Hepatocyte (in vitro differentiated cells): ENCODE data around the gene ASPSCR1. TPM values are rescaled to one million over a fixed set of nuclear protein-coding genes. Genes with fewer than 3 reads are reported as not detected.

Source experiments
- DNase-seq: peaks from one replicate; pipeline ENCODE4 v3.0.0-alpha.2; 2016; ENCODE audit warnings: low spot score
- H2AFZ ChIP-seq: fragments of 200-600 bp; sonication (generic); 2 replicates; pipeline ENCODE4 v1.6.0; 2016; ENCODE audit warnings: antibody characterized with exemption, mild to moderate bottlenecking
- H3K27ac ChIP-seq: fragments of 200-600 bp; sonication (generic); 2 replicates; pipeline ENCODE4 v1.5.1; 2016; ENCODE audit warnings: mild to moderate bottlenecking
- H3K27me3 ChIP-seq: fragments of 200-600 bp; sonication (generic); 2 replicates; pipeline ENCODE4 v1.6.1; 2016
- H3K36me3 ChIP-seq: fragments of 200-600 bp; sonication (generic); replicated peaks from 2 replicates; pipeline ENCODE4 v1.5.1; 2016; ENCODE audit warnings: low read depth; ENCODE audit not compliant: insufficient read depth
- H3K4me1 ChIP-seq: fragments of 200-600 bp; sonication (generic); 2 replicates; pipeline ENCODE4 v1.5.1; 2016; ENCODE audit warnings: mild to moderate bottlenecking, moderate library complexity; ENCODE audit not compliant: insufficient read depth
- H3K4me2 ChIP-seq: fragments of 200-600 bp; sonication (generic); 2 replicates; pipeline ENCODE4 v1.6.0; 2016
- H3K4me3 ChIP-seq: fragments of 200-600 bp; sonication (generic); 2 replicates; pipeline ENCODE4 v1.5.1; 2016; ENCODE audit warnings: mild to moderate bottlenecking
- H3K79me2 ChIP-seq: fragments of 200-600 bp; sonication (generic); 2 replicates; pipeline ENCODE4 v1.6.0; 2017; ENCODE audit warnings: mild to moderate bottlenecking
- H3K9me2 ChIP-seq: fragments of 200-600 bp; sonication (generic); replicated peaks from 2 replicates; pipeline ENCODE4 v1.6.0; 2017; ENCODE audit warnings: mild to moderate bottlenecking; ENCODE audit not compliant: insufficient read depth
- H3K9me3 ChIP-seq: fragments of 200-600 bp; sonication (generic); 2 replicates; pipeline ENCODE4 v1.5.1; 2016; ENCODE audit warnings: low read depth, mild to moderate bottlenecking
- H4K20me1 ChIP-seq: fragments of 200-600 bp; sonication (generic); 2 replicates; pipeline ENCODE4 v1.6.0; 2016; ENCODE audit warnings: mild to moderate bottlenecking; ENCODE audit not compliant: insufficient read depth, poor library complexity, severe bottlenecking
- EZH2 ChIP-seq: fragments of 200-600 bp; sonication (generic); IDR thresholded peaks from 2 replicates; pipeline ENCODE4 v1.6.1; 2016; ENCODE audit warnings: antibody characterized with exemption, mild to moderate bottlenecking, borderline replicate concordance
- EZH2phosphoT487 ChIP-seq: fragments of 200-600 bp; sonication (generic); IDR thresholded peaks from one replicate; pipeline ENCODE4 v1.6.1; 2018; ENCODE audit warnings: antibody characterized with exemption, mild to moderate bottlenecking, low read depth, moderate library complexity; ENCODE audit not compliant: unreplicated experiment, severe bottlenecking
- WGBS: methylation state at CpG from one replicate; pipeline ENCODE4 v1.1.6; 2016; ENCODE audit warnings: low lambda C conversion rate; ENCODE audit errors: missing lambda C conversion rate; 5-methylcytosine and 5-hydroxymethylcytosine counted together
- polyA plus RNA-seq: library from polyadenylated mRNA; unstranded; fragments of >200 nt; fragmentation: Nextera tagmentation; extraction: Ambion mirVana; gene quantifications from 2 replicates; pipeline ENCODE4 v1.2.1, GENCODE V29; 2016
- total RNA-seq: library from RNA; depleted of rRNA; stranded (reverse); fragments of >200 nt; gene quantifications from 2 replicates; pipeline ENCODE4 v1.2.3, GENCODE V29; 2014
- TF ChIP-seq, protein P1 (sequence below): fragments of 200-600 bp; sonication (generic); IDR thresholded peaks from 2 replicates; pipeline ENCODE4 v1.5.1; 2016; ENCODE audit warnings: antibody characterized with exemption, mild to moderate bottlenecking; ENCODE audit not compliant: poor library complexity

The ASPSCR1 gene
- total and polyA plus RNA-seq, 2 experiments from 2014 or later, result 28.4 to 45.9 TPM

GRCh38 chr17:82019690-82020571 is 42.5 kb downstream of the ASPSCR1 start:
- Histone ChIP-seq H4K20me1 (no peaks in the 10 kb centered on the region), H3K36me3 (no peaks in the 10 kb centered on the region), H3K4me3 (no peak overlapping the region), H2AFZ (no peak overlapping the region), H3K4me2 (no peak overlapping the region), H3K27me3 (no peaks in the 10 kb centered on the region), H3K9me3 (no peaks in the 10 kb centered on the region), H3K27ac (no peak overlapping the region), H3K79me2 (peaks cover 11% of the 10 kb centered on the region), H3K9me2 (no peaks in the 10 kb centered on the region), H3K4me1 (peaks cover 19% of the 10 kb centered on the region)
- DNase-seq, result peak; percentile 79
- WGBS, result 76% methylated on average over 26 of the region's 34 CpGs
- TF ChIP-seq EZH2phosphoT487, result no peak
- TF ChIP-seq, protein P1, sequence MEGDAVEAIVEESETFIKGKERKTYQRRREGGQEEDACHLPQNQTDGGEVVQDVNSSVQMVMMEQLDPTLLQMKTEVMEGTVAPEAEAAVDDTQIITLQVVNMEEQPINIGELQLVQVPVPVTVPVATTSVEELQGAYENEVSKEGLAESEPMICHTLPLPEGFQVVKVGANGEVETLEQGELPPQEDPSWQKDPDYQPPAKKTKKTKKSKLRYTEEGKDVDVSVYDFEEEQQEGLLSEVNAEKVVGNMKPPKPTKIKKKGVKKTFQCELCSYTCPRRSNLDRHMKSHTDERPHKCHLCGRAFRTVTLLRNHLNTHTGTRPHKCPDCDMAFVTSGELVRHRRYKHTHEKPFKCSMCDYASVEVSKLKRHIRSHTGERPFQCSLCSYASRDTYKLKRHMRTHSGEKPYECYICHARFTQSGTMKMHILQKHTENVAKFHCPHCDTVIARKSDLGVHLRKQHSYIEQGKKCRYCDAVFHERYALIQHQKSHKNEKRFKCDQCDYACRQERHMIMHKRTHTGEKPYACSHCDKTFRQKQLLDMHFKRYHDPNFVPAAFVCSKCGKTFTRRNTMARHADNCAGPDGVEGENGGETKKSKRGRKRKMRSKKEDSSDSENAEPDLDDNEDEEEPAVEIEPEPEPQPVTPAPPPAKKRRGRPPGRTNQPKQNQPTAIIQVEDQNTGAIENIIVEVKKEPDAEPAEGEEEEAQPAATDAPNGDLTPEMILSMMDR, result peak; percentile 61

DNA sequence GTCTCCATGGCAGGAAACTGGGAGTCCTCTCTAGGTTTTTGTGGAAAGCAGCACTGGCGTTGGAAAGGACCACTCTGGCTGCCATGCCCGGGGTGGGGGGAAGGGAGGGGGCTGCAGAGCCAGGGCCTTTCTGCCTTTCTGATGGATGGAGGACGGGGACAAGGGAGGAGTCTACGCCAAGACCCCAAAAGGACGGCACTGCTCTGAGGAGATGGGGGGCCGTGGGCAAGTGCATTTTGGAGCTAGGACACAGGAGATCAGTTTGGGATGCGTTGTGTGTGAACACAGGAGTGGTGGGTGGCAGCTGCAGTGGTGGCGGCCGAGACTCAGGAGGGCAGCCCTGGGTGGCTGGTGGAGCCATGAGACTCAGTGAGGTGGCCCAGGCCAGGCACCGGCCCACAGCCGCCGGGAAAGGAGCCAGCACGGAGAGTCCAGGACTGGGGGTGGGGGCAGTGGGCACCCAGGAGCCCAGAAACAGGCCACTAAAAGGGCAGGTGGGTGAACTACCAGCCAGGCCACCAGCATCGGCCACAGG is 43.2 kb downstream of the ASPSCR1 start:
- no peak overlapping the region for H3K4me3 ChIP-seq
- no peaks in the 10 kb centered on the region for H4K20me1 ChIP-seq
- H3K9me3 ChIP-seq, result no peaks in the 10 kb centered on the region
- H3K9me2 ChIP-seq, result no peaks in the 10 kb centered on the region
- no peak overlapping the region for H3K27ac ChIP-seq
- H3K4me1 ChIP-seq, result peaks cover 19% of the 10 kb centered on the region
- TF ChIP-seq EZH2 (no peak), EZH2phosphoT487 (no peak)
- TF ChIP-seq, protein P1, result no peak
- no peak for DNase-seq
- H3K27me3 ChIP-seq, result no peaks in the 10 kb centered on the region
- no peaks in the 10 kb centered on the region for H3K36me3 ChIP-seq
- no peak overlapping the region for H3K4me2 ChIP-seq
- H2AFZ ChIP-seq, result no peak overlapping the region
- peaks cover 11% of the 10 kb centered on the region for H3K79me2 ChIP-seq
- 93% methylated on average over 13 of the region's 14 CpGs for WGBS

- no peaks in the 10 kb centered on the region for H3K9me3 ChIP-seq
- peaks cover 11% of the 10 kb centered on the region for H3K79me2 ChIP-seq
- peak overlapping the region; percentile 90 for H3K4me2 ChIP-seq
- H3K9me2 ChIP-seq, result no peaks in the 10 kb centered on the region
- 71% methylated on average over 24 of the region's 25 CpGs for WGBS
- no peaks in the 10 kb centered on the region for H3K36me3 ChIP-seq
- no peak overlapping the region for H3K27ac ChIP-seq
- H3K27me3 ChIP-seq, result no peaks in the 10 kb centered on the region
- no peak overlapping the region for H2AFZ ChIP-seq
- peak; percentile 77 for DNase-seq
- peaks cover 19% of the 10 kb centered on the region for H3K4me1 ChIP-seq
- TF ChIP-seq EZH2phosphoT487 (no peak), EZH2 (no peak)
- TF ChIP-seq, protein P1, result peak; percentile 64
- H3K4me3 ChIP-seq, result no peak overlapping the region
- H4K20me1 ChIP-seq, result no peaks in the 10 kb centered on the region
Observed at GRCh38 chr17:82021107-82021899, 43.9 kb downstream of the ASPSCR1 start.
